SK-N-MC (cell line): ENCODE measurements around the gene FHOD3.

ENCODE experiments used
- FOXP2 ChIP-seq: optimal IDR thresholded peaks from 2 replicates; pipeline ENCODE3; 2011; ENCODE audit warnings: mild to moderate bottlenecking, moderate library complexity; ENCODE audit not compliant: insufficient read depth; ENCODE audit errors: extremely low read length, control extremely low read depth
- POLR2AphosphoS5 ChIP-seq: IDR thresholded peaks from 2 replicates; pipeline ENCODE4 v1.6.1; 2012; ENCODE audit warnings: mild to moderate bottlenecking, low read depth, low read length, borderline replicate concordance

DNA sequence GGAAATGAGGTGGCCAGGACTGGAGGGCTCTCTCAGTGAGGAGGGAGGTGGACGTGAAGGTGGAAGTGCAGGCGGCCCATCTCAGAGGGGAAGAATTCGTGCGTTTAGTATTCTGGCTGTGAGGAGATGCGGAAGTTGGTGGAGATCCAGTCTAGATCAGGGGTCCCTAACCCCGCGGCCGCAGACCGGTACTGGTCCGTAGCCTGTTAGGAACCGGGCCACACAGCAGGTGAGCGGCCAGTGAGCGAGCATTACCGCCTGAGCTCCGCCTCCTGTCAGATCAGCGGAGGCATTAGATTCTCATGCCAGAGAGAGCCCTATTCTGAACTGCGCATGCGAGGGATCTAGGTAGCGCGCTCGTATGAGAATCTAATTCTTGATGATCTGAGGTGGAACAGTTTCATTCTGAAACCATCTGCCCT lies 1.6 kb upstream of the FHOD3 start:
- TF ChIP-seq FOXP2 (no peak), POLR2AphosphoS5 (no peak)
